Jurkat, Clone E6-1 (cell line): ENCODE data around the gene TTLL7.
A peak's percentile ranks its signal among the peaks of the same experiment; 100 is the strongest.

Experiments
- DNase-seq: peaks from one replicate; pipeline ENCODE4 v3.0.0-alpha.2; 2011; ENCODE audit warnings: low read depth, low spot score
- H3K4me3 ChIP-seq: 2 replicates; pipeline ENCODE4 v1.5.1; 2011; ENCODE audit warnings: mild to moderate bottlenecking, low read length, control low read depth, moderate library complexity

The TTLL7 gene

GRCh38 chr1:83905315-83905907 lies 93.5 kb downstream of the TTLL7 start:
- no peak overlapping the region for H3K4me3 ChIP-seq
- DNase-seq: peak; percentile 11

DNA sequence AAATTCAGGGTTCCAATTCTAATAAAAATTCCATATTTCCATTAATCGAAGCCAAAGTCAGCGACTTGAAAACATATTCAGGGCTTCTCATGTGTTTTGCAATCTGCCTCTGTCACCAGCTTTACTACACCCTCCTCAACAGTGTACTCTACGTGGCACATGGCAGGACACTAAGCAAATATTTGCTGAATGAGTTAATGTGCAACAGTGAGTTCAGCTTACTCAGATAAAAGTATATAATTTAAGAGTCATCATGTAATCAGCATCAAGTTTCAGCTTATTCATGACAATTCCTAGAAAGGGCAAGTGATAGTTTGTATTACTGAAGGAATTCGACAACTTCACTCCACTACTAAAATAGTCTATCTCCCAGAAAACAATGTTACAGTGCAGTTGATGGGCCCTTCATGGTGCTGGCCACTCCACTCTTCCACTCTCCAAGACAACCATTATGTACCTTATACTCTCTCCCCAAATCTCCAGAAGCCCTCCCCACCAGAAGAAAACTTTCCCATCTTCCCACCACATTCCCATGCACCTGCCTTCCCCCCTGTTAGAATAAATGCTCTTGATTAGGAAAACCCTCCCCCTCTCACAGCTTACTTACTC lies 97.3 kb downstream of the TTLL7 start:
- DNase-seq: no peak
- H3K4me3 ChIP-seq: no peak overlapping the region

DNA sequence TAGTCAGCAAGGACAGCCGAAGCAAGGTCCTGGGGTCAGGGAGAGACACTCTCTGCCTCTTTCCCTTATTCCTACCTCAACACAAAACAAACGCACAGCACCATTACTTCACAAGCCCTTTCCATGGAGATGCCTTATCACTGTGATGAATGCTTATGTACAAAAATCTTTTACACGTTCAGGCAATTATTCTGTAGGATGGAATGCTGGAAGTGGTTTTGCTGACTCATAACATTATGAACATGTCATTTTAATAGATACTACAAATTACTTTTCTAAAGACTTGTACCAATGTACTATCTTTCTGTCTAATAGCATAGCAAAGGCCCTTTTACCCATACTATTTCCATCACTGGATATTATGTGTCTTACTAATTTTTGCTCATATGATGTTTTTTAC lies 98.4 kb downstream of the TTLL7 start:
- no peak for DNase-seq
- no peak overlapping the region for H3K4me3 ChIP-seq

DNA sequence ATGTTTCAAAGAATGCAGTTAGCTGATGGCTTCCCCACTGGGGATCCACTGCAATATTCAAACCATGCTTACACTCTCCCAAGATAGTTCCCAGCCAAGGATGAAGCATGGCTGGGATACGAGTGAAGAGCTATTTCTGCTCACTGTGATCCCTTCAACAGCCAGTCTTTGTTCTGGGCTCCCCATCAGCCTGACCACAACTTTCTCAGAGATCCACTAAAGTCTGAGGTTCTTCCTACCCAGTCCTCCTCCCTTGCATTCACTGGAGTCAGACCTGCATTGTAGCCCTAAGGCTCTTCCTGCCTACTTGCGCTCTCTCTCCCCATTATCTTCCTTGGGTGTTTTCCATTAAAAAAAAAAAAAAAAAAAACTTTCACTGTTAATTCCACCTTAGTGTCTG lies 101.4 kb downstream of the TTLL7 start:
- H3K4me3 ChIP-seq: no peak overlapping the region
- no peak for DNase-seq

GRCh38 chr1:83896299-83896698 lies 102.6 kb downstream of the TTLL7 start:
- DNase-seq: no peak
- no peak overlapping the region for H3K4me3 ChIP-seq

DNA sequence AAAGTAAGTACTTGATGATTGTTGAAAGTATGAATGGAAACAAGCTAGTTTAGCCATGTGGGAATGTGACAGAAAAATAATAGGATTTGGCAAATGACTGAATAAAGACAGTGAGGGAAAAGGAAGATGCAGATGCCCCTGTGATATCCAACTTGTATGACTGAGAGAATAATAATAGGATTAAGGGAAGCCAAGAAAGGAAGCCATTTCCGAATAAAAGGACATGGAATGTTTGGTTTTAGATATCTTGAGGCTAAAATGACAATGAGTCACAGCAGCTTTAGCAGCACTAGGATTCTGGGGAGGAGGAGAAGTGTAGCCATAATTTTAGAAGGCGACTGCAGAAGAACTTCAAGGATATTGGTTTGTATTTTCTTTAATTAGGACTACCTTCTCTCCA lies 109.2 kb downstream of the TTLL7 start:
- no peak overlapping the region for H3K4me3 ChIP-seq
- no peak for DNase-seq

GRCh38 chr1:83887483-83887882 lies 111.4 kb downstream of the TTLL7 start:
- no peak overlapping the region for H3K4me3 ChIP-seq
- DNase-seq: no peak

GRCh38 chr1:83883979-83884378 lies 115.0 kb downstream of the TTLL7 start:
- no peak overlapping the region for H3K4me3 ChIP-seq
- DNase-seq: no peak

DNA sequence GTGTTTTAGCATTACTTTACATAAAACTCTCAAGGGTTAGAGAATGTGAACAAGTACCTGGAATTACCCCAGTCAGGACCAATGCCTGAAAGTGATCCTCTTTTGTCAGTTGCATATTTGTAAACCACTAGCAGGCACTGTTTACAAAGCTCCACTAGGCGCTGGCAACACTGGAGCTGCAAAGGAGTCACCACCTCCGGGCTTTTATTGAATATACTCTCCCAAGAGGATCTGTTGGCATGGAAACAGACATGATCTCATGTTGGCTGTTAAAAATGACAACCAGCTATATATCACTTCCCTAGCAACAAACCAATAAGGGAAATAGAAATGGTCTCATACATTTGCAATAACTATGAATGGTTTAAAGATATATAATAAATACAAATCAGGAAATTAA lies 116.0 kb downstream of the TTLL7 start:
- DNase-seq: peak; percentile 1
- H3K4me3 ChIP-seq: no peak overlapping the region

DNA sequence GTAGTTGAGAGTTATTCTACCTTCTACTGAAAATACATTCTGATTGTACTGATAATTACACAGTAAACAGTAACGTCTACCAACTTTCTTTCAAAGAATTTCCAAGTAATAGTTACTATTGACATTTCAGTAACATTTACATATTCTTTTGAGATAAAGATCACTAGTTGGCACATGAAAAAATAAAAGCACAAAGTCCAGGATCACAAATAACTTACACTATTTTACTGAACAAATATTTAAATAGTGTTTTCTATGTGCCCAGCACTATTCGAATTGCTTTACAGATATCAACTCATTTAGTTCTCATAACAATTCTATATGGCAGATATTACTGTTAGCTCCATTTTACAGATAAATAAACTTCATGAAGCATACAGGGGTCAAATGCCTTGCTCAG lies 126.4 kb downstream of the TTLL7 start:
- no peak overlapping the region for H3K4me3 ChIP-seq
- no peak for DNase-seq

GRCh38 chr1:83864991-83865390 lies 133.9 kb downstream of the TTLL7 start:
- DNase-seq: no peak
- no peak overlapping the region for H3K4me3 ChIP-seq

GRCh38 chr1:83860490-83861221 lies 138.3 kb downstream of the TTLL7 start:
- DNase-seq: no peak
- no peak overlapping the region for H3K4me3 ChIP-seq

- no peak overlapping the region for H3K4me3 ChIP-seq
- no peak for DNase-seq
These were observed 141.2 kb downstream of the TTLL7 start for GRCh38 chr1:83857716-83858115.

DNA sequence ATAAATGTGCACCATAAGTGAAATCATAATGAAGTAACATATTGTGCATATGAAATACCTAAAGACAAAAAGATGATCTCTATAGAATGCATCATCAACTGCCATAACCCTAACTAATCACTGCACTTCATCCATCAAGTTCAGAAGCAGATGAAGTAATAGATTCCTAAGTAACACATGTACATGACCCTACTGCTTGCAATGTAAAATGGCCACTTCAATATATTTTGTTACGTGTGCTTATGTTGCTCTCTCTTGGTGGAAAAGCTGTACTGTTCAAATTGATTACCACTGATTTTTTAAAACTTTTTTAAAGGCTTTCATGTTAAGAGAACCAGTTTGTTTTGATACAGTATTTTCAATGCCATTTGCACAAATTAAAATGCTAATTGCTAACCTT lies 141.8 kb downstream of the TTLL7 start:
- H3K4me3 ChIP-seq: no peak overlapping the region
- peak; percentile 17 for DNase-seq

DNA sequence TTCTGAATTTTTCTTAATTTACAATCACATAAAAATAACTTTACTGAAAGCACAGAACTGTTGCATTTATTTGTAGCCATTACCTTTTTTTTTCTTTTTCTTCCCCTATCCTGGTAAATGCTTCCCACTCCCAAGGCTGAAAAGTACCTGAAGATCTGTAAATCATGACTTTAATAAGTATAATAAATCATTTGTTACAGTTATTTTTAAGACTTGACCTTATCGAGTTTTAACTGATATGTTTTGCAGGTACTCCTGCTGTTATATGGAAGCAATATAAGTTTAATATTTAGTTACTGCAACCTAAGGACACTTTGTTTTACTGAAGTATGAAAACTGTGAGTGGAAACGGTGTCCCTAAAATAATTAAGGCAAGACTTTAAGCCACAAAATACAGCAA lies 142.6 kb downstream of the TTLL7 start:
- no peak for DNase-seq
- H3K4me3 ChIP-seq: no peak overlapping the region

DNA sequence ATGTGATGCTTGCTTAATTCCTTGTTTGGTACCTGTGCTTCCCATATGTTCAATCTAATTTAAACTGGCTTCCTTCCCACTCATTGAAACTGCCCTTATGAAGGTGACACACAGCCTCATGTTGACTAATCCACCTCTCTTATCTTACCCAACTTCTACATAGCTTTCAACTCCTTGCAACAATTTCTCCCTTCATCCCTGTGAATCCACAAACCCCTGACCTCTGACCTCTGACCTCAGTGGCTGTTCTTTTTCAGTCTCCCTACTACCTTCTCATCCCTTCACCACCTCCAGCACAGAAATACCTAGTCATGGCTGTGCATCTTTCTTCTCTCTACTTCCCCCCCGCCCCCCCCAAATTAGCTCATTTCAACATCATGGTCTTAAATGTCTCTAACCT lies 144.5 kb downstream of the TTLL7 start:
- DNase-seq: no peak
- H3K4me3 ChIP-seq: no peak overlapping the region

DNA sequence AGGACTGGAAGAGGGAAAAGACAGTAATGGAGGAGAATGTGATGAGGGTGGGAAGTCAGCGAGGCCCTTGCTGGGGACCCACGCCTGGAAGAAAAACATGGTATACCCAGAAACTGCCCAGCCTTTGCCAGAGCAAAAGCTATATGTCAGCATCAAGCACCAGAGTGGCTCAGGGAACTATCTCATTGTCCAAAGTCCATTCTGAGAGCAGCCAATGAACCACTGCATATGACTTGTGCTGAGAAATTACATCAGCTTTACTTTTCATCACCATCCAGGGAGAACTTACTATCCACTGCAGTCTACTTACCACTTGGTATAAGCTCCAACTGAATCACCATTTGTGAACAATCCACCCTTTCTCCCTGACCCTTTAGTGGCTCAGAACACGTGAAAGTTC lies 148.1 kb downstream of the TTLL7 start:
- H3K4me3 ChIP-seq: no peak overlapping the region
- DNase-seq: no peak

DNA sequence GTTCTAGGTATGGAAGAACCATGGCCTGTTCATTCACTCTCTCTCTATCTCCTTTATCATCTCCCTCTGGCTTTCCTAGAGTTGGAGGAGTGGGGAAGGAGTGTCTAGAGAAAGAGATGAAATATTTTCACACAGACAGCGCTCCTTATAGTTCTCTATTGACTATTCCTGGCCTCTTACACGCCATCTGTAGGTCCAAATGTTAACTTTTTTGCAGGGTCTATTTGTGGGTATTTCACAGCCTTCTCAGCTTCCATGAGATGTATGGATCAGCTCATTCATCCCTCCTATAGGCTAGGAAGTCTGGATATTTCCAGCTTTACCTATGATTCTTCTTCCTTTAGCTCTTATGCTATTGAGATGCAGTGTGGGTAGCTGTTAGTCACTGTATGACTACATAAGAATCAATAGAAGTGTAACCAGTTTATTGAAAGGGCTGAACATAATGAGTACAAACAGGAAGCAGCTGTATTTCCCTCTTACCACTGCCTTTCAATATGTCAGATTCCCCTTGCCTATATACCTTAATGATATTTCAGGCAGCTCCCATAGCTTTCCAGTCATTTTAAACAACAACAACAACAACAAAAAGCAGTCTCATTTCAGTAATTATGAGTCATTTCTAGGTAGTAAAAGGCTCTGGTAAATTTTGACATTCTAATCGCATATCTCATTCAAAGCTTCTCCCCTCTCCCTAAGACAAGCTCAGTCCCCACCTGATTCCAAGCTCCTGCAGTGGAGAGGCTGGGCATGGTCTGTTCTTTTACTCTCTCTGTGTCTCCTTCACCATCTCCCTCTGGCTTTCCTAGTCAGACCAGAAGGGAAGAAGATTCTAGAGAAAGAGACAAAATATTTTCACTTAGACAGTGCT lies 149.5 kb downstream of the TTLL7 start:
- H3K4me3 ChIP-seq: no peak overlapping the region
- DNase-seq: no peak

DNA sequence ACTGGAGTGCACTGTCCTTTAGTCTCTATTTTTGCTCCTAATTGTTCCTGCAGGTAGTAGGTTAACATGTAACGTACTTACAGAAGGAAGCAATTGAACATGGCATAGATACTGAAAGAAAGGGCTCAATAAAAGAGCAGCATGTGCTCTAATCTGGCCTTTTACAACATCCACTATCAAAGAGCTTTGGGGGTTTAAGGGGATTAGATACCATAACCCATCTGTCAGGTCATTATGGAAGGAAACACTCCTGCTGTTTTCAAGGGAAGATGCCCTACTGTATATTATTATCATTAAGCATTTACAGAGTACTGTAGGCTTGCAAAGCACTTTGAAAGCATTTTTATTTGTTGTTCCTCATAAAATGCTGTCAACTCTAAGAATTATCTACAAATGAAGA lies 152.8 kb downstream of the TTLL7 start:
- no peak for DNase-seq

More for the DNA sequence above, 152.8 kb downstream of the TTLL7 start:
- H3K4me3 ChIP-seq: no peak overlapping the region
